Coronary artery (tissue), 2 donors: ENCODE results near the gene HBG1.
"Not testable (repeated sequence)": the region's sequence is repeated elsewhere in the genome, so short reads cannot be mapped to it uniquely, and the experiment has no call there.

Experiments used
- DNase-seq: peaks from one replicate; pipeline ENCODE4 v3.0.0-alpha.2; 2017; ENCODE audit warnings: low spot score
- H3K27ac ChIP-seq, 2 donors: fragments of 200-600 bp; sonication (generic); one replicate each; pipeline ENCODE4 v1.5.1; 2016 to 2019
- H3K4me3 ChIP-seq: fragments of 200-600 bp; sonication (generic); 2 replicates; pipeline ENCODE4 v1.5.1; 2016; ENCODE audit warnings: mild to moderate bottlenecking, moderate library complexity
- CTCF ChIP-seq: fragments of 200-600 bp; sonication (generic); IDR thresholded peaks from one replicate; pipeline ENCODE4 v1.5.1; 2019; ENCODE audit warnings: antibody characterized with exemption

HBG1 gene

GRCh38 chr11:5252192-5252918 lies 2.7 kb upstream of the HBG1 start:
- Histone ChIP-seq H3K27ac (no peak overlapping the region), H3K4me3 (no peak overlapping the region)
- TF ChIP-seq CTCF = no peak
- no peak for DNase-seq

GRCh38 chr11:5251746-5252145 lies 2.1 kb upstream of the HBG1 start:
- TF ChIP-seq CTCF = no peak
- no peak for DNase-seq
- no peak overlapping the region for H3K27ac ChIP-seq
- no peak overlapping the region for H3K4me3 ChIP-seq

GRCh38 chr11:5250543-5251204 lies 1.0 kb upstream of the HBG1 start:
- no peak for DNase-seq
- TF ChIP-seq CTCF = no peak
- no peak overlapping the region for H3K27ac ChIP-seq
- no peak overlapping the region for H3K4me3 ChIP-seq

GRCh38 chr11:5248498-5248897 lies 1.2 kb downstream of the HBG1 start:
- not testable (repeated sequence) for DNase-seq, H3K27ac ChIP-seq, H3K4me3 ChIP-seq

- TF ChIP-seq CTCF = no peak
- no peak for DNase-seq
- Histone ChIP-seq H3K27ac (no peak overlapping the region), H3K4me3 (no peak overlapping the region)
Observed at GRCh38 chr11:5247472-5248192, 2.0 kb downstream of the HBG1 start.

GRCh38 chr11:5246772-5247471 lies 2.7 kb downstream of the HBG1 start:
- TF ChIP-seq CTCF = no peak
- Histone ChIP-seq H3K4me3 (no peak overlapping the region), H3K27ac (no peak overlapping the region)
- DNase-seq = no peak

- Histone ChIP-seq H3K4me3 (no peak overlapping the region), H3K27ac (no peak overlapping the region)
- DNase-seq = no peak
Observed at GRCh38 chr11:5245155-5245554, 4.5 kb downstream of the HBG1 start.

More at GRCh38 chr11:5245155-5245554, 4.5 kb downstream of the HBG1 start:
- no peak for TF ChIP-seq CTCF
